HG03103 (cell line): ENCODE results near the gene ENSA.
"Not testable (repeated sequence)": the region's sequence is repeated elsewhere in the genome, so short reads cannot be mapped to it uniquely, and the experiment has no call there.

ENCODE experiments used
- ATAC-seq: cut with Tn5 transposase; IDR thresholded peaks from one replicate; pipeline ENCODE4 v1.9.1; 2021; ENCODE audit warnings: low read depth; ENCODE audit not compliant: unreplicated experiment

Gene ENSA

GRCh38 chr1:150582371-150582770 lies 47.0 kb downstream of the ENSA start:
- no peak for ATAC-seq

- not testable (repeated sequence) for ATAC-seq
Observed at GRCh38 chr1:150581962-150582361, 47.5 kb downstream of the ENSA start.

GRCh38 chr1:150581437-150581836 lies 48.0 kb downstream of the ENSA start:
- not testable (repeated sequence) for ATAC-seq

GRCh38 chr1:150580966-150581365 lies 48.4 kb downstream of the ENSA start:
- ATAC-seq, result not testable (repeated sequence)

GRCh38 chr1:150579945-150580642 lies 49.3 kb downstream of the ENSA start:
- ATAC-seq, result no peak

GRCh38 chr1:150579110-150579944 lies 50.1 kb downstream of the ENSA start, which contains the start of gene MCL1:
TSS of gene MCL1 (minus strand) at chr1:150579610. CDS start at chr1:150579530, 80 bp downstream.
- ATAC-seq, result peak; percentile 80

GRCh38 chr1:150578272-150579109 lies 50.9 kb downstream of the ENSA start:
- no peak for ATAC-seq

GRCh38 chr1:150577557-150578271 lies 51.7 kb downstream of the ENSA start:
- ATAC-seq, result no peak

GRCh38 chr1:150576794-150577556 lies 52.4 kb downstream of the ENSA start:
- no peak for ATAC-seq

- ATAC-seq, result no peak
Observed at GRCh38 chr1:150576367-150576711, 53.1 kb downstream of the ENSA start.

GRCh38 chr1:150575518-150576366 lies 53.7 kb downstream of the ENSA start:
- ATAC-seq, result no peak

GRCh38 chr1:150575072-150575489 lies 54.3 kb downstream of the ENSA start:
- no peak for ATAC-seq

- ATAC-seq, result no peak
Observed at GRCh38 chr1:150574260-150575071, 54.9 kb downstream of the ENSA start.

GRCh38 chr1:150573648-150574071 lies 55.8 kb downstream of the ENSA start:
- not testable (repeated sequence) for ATAC-seq

- no peak for ATAC-seq
Observed at GRCh38 chr1:150572918-150573647, 56.3 kb downstream of the ENSA start.
